ENCODE data around the gene SMYD3. TPM values are rescaled to one million over a fixed set of nuclear protein-coding genes. Genes with fewer than 3 reads are reported as not detected.
"Not testable (repeated sequence)": the region's sequence is repeated elsewhere in the genome, so short reads cannot be mapped to it uniquely, and the experiment has no call there.

Gene SMYD3
- total RNA-seq, 1 donor from 2014 or later, result 35.4 TPM

DNA sequence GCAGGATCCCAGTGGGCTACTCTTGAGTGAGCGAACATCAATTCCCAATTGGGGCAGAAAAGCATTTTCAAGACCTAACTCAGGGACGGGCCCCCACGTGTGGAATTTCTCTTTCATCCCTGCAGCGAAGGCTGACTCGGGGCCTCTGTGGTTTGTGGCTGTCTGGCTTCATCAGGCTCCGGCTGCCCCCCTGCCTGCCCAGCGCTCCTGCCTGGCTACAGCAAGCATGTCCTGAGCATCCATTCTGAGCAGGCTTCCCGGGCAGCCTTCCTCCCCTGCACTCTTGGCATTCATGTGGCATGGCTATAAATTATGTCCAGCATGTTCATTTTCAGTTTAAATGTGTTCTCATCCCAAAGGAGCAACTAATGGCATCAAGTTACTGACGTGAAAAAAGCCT, 764.2 kb downstream of the SMYD3 start:
- Mint-ChIP-seq H3K36me3 (ENCODE audit: low read depth, unreplicated experiment) (no peaks in the 10 kb centered on the region), H3K27ac (ENCODE audit: unreplicated experiment) (no peak overlapping the region), H3K9me3 (ENCODE audit: unreplicated experiment) (no peaks in the 10 kb centered on the region), H3K27me3 (ENCODE audit: unreplicated experiment) (no peaks in the 10 kb centered on the region), H3K4me1 (ENCODE audit: unreplicated experiment) (no peaks in the 10 kb centered on the region), H3K4me3 (ENCODE audit: unreplicated experiment) (no peak overlapping the region)
- TF ChIP-seq, protein P1, sequence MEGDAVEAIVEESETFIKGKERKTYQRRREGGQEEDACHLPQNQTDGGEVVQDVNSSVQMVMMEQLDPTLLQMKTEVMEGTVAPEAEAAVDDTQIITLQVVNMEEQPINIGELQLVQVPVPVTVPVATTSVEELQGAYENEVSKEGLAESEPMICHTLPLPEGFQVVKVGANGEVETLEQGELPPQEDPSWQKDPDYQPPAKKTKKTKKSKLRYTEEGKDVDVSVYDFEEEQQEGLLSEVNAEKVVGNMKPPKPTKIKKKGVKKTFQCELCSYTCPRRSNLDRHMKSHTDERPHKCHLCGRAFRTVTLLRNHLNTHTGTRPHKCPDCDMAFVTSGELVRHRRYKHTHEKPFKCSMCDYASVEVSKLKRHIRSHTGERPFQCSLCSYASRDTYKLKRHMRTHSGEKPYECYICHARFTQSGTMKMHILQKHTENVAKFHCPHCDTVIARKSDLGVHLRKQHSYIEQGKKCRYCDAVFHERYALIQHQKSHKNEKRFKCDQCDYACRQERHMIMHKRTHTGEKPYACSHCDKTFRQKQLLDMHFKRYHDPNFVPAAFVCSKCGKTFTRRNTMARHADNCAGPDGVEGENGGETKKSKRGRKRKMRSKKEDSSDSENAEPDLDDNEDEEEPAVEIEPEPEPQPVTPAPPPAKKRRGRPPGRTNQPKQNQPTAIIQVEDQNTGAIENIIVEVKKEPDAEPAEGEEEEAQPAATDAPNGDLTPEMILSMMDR (IDR thresholded peaks at IDR 0.05; ENCODE audit: unreplicated experiment), result no peak
- no peak for DNase-seq (ENCODE audit: low spot score)

DNA sequence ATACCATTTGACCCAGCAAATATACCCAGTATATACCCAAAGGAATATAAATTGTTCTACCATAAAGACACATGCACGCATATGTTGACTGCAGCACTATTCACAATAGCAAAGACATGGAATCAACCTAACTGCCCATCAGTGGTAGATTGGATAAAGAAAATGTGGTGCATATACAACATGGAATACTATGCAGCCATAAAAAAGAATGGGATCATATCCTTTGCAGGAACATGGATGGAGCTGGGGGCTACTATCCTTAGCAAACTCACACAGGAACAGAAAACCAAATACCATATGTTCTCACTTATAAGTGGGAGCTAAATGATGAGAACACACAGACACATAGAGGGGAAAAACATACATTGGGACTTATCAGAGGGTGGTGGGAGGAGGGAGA, 766.7 kb downstream of the SMYD3 start:
- not testable (repeated sequence) for H3K4me3 Mint-ChIP-seq (ENCODE audit: unreplicated experiment); H3K27me3 Mint-ChIP-seq (ENCODE audit: unreplicated experiment); DNase-seq (ENCODE audit: low spot score); H3K27ac Mint-ChIP-seq (ENCODE audit: unreplicated experiment); H3K36me3 Mint-ChIP-seq (ENCODE audit: low read depth, unreplicated experiment); H3K9me3 Mint-ChIP-seq (ENCODE audit: unreplicated experiment); H3K4me1 Mint-ChIP-seq (ENCODE audit: unreplicated experiment)

DNA sequence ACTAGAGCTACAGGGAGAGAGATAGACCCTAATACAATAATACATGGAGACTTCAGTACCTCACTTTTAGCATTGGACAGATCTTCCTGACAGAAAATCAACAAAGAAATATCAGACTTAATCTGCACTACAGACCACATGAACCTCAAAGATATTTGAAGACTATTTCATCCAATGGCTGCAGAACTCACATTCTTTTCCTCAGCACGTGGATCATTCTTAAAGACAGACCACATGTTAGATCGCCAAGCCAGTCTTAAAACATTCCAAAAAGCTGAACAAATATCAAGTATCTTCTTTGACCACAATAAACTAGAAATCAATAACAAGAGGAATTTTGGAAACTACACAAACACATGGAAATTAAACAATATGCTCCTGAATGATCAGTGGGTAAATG, 776.3 kb downstream of the SMYD3 start:
- no peaks in the 10 kb centered on the region for H3K36me3 Mint-ChIP-seq (ENCODE audit: low read depth, unreplicated experiment)
- TF ChIP-seq, protein P1 (IDR thresholded peaks at IDR 0.05; ENCODE audit: unreplicated experiment), result no peak
- H3K9me3 Mint-ChIP-seq (ENCODE audit: unreplicated experiment), result no peaks in the 10 kb centered on the region
- no peaks in the 10 kb centered on the region for H3K4me1 Mint-ChIP-seq (ENCODE audit: unreplicated experiment)
- DNase-seq (ENCODE audit: low spot score), result no peak
- no peak overlapping the region for H3K27ac Mint-ChIP-seq (ENCODE audit: unreplicated experiment)
- peaks cover 1% of the 10 kb centered on the region for H3K27me3 Mint-ChIP-seq (ENCODE audit: unreplicated experiment)
- no peak overlapping the region for H3K4me3 Mint-ChIP-seq (ENCODE audit: unreplicated experiment)

DNA sequence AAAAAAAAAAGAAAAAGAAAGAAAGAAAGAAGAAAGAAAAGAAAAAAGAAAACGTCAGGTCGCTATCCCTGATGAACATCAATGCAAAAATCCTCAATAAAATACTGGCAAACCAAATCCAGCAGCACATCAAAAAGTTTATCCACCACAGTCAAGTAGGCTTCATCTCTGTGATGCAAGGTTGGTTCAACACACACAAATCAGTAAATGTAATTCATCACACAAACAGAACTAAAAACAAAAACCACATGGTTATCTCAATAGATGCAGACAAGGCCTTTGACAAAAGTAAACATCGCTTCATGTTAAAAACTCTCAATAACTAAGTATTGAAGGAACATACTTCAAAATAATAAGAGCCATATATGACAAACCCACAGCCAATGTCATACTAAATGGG, 779.0 kb downstream of the SMYD3 start:
- not testable (repeated sequence) for H3K9me3 Mint-ChIP-seq (ENCODE audit: unreplicated experiment); H3K27ac Mint-ChIP-seq (ENCODE audit: unreplicated experiment); DNase-seq (ENCODE audit: low spot score); H3K36me3 Mint-ChIP-seq (ENCODE audit: low read depth, unreplicated experiment); H3K4me3 Mint-ChIP-seq (ENCODE audit: unreplicated experiment); H3K4me1 Mint-ChIP-seq (ENCODE audit: unreplicated experiment); H3K27me3 Mint-ChIP-seq (ENCODE audit: unreplicated experiment)

DNA sequence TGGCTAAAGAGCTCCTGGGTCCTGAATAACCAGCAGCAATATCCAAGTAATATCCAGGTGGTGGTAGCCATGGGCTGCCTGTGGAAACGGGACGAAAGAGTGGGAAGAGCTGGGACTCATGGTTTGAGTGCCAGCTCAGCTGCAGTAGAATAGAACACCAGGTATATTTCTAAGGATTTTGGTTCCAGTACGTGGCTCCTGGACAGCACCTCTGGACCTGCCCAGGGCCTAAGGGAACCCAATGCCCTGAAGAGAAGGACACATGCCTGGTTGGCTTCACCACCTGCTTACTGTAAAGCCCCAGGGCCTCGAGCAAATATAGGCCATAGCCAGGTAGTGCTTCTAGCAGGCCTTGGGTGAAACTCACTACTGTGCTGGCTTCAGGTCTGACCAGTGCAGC, 785.6 kb downstream of the SMYD3 start:
- Mint-ChIP-seq H3K4me3 (ENCODE audit: unreplicated experiment) (no peak overlapping the region), H3K9me3 (ENCODE audit: unreplicated experiment) (no peaks in the 10 kb centered on the region), H3K4me1 (ENCODE audit: unreplicated experiment) (peaks cover 2% of the 10 kb centered on the region), H3K27ac (ENCODE audit: unreplicated experiment) (no peak overlapping the region), H3K27me3 (ENCODE audit: unreplicated experiment) (peaks cover 1% of the 10 kb centered on the region), H3K36me3 (ENCODE audit: low read depth, unreplicated experiment) (no peaks in the 10 kb centered on the region)
- no peak for DNase-seq (ENCODE audit: low spot score)
- TF ChIP-seq, protein P1 (IDR thresholded peaks at IDR 0.05; ENCODE audit: unreplicated experiment), result no peak

DNA sequence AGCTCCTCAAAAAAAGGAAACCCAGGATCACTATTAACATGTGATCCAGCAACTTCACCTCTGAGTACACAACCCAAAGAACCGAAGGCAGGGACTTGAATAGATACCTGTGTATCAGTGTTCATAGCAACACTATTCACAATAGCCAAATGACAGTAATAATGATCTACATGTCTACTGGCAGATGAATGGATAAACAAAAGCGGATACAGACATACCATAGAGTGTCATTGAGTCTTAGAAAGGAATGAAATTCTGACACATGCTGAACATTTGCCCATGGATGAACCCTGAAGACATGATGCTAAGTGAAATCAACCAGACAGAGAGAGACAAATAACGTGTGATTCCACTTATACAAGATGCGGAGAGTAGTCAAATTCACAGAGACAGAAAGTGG, 788.1 kb downstream of the SMYD3 start:
- no peak overlapping the region for H3K27ac Mint-ChIP-seq (ENCODE audit: unreplicated experiment)
- no peak overlapping the region for H3K4me3 Mint-ChIP-seq (ENCODE audit: unreplicated experiment)
- no peaks in the 10 kb centered on the region for H3K36me3 Mint-ChIP-seq (ENCODE audit: low read depth, unreplicated experiment)
- peaks cover 1% of the 10 kb centered on the region for H3K27me3 Mint-ChIP-seq (ENCODE audit: unreplicated experiment)
- H3K9me3 Mint-ChIP-seq (ENCODE audit: unreplicated experiment), result no peaks in the 10 kb centered on the region
- no peak for DNase-seq (ENCODE audit: low spot score)
- H3K4me1 Mint-ChIP-seq (ENCODE audit: unreplicated experiment), result peaks cover 2% of the 10 kb centered on the region
- TF ChIP-seq, protein P1 (IDR thresholded peaks at IDR 0.05; ENCODE audit: unreplicated experiment), result no peak

All from endothelial cell (in vitro differentiated cells).